HG02759 (cell line): ENCODE data around the gene TIA1.
"Not testable (repeated sequence)": the region's sequence is repeated elsewhere in the genome, so short reads cannot be mapped to it uniquely, and the experiment has no call there.

Experiments used
- ATAC-seq: cut with Tn5 transposase; IDR thresholded peaks from one replicate; pipeline ENCODE4 v1.9.1; 2021; ENCODE audit warnings: mild to moderate bottlenecking, moderate library complexity; ENCODE audit not compliant: unreplicated experiment

TIA1 gene

DNA sequence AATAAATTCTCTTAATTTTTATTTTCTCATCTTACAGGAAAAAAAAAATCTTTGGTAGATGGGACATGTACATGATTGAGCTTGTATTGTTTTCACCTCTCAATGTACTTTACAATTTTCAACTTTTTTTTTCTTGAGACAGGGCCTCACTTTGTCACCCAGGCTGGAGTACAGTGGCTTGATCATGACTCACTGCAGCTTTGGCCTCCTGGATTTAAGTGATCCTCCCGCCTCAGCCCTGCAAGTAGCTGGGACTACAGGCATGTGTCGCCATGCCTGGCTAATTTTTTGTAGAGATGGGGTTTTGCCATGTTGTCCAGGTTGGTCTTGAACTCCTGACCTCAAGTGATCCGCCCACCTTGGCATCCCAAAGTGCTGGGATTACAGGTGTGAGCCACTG is 25.1 kb downstream of the TIA1 start:
- ATAC-seq: not testable (repeated sequence)

DNA sequence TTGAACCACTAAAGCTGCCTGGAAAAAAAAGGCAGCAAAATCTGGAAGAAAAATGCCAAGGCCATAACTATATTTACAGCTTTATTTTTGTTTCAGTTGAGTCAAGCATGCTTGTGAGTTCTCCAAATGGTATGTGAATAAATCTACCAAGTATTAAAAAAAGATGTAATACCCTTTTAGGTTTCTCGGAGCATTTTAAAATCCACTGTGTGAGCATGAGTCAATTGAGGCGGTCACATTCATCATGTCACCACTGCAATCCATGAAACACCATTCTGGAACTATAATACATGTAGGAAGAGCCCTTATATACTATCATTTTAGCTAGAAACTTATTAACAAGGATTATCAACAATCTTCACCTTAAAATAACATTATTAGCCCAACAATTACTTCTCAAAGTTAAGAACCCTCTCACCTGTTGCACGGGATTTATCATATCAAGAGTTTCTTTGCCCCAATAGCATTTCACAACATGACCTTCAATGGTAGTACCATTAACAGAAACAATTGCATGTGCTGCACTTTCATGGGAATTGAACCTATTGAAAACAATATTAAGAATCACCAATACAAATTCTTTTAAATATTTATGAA is 33.4 kb downstream of the TIA1 start:
- no peak for ATAC-seq

DNA sequence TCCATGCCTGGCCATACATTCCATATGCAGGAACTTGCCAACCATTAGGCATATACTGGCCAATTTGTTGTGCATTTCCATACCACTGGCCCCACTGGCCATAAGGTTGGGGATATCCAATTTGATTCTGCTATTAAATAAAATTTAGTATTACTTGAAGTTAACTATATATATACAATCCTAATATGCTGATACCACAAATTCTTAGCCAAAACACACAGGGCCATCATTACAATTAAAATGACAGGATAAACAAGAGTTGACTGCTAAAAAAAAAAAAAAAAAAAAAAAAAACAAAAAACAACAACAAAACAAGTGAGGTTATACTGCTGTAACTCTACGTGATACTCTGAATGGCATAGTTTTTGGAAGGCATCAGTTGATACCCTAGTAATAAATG is 34.1 kb downstream of the TIA1 start:
- ATAC-seq: no peak

DNA sequence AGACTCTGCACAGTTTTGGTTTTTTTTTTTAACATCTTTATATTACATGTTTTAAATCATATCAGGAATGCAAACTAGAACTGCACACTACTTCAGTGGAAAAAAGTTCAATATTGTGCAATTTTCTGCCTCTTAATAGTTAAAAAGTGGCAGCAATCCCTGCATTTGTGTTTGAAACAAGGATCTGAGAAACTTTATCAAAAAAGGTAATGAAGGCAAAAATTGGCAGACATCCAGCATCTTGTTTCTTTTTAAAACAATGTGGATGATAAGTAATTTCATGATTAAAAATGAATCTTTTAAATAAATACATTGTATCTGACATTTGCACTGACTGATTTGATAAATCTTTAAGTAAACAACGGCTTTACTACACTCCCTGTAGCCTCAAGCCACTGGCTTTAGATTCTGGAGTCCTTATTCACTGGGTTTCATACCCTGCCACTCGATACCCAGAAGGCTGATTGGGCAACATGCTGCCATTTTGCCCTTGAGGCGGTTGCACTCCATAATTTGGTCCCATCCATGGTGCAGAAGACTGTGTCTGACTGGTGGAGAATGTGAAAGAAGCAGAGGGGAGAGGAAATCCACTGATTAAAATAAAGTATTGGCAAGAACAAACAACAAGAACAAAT is 36.0 kb downstream of the TIA1 start:
- ATAC-seq: no peak

DNA sequence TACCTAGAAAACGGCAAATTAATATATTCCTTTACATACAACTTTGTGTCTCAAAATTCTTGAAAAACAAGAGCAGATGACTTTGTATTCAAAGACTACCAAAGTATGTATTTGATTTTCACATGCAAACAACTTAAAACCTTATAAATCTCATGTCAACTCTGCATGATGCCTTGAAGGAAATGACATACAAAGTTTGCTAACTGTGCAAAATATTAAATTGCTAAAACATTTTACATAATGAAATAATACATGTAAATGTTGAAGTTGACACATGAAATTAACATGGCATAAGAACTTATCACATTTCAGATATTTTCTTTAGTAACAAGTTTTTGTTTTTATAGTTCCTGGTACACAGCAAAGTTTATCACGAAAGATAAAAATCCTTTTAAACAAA is 36.8 kb downstream of the TIA1 start:
- no peak for ATAC-seq

DNA sequence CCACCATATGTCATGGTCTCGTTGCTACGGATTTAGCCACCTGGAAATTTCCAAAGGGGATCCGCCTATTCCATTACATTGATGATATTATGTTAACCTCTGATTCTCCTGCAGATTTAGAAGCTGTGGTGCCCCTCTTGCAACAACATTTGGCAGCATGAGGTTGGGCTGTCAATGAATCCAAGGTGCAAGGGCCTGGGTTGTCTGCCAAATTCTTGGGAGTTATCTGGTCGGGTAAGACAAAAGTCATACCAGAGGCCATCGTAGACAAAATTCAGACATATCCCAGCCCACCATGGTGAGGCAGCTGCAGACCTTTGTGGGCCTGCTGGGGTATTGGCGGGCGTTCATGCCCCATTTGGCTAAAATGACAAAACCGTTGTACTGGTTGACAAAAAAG is 44.0 kb downstream of the TIA1 start:
- no peak for ATAC-seq

DNA sequence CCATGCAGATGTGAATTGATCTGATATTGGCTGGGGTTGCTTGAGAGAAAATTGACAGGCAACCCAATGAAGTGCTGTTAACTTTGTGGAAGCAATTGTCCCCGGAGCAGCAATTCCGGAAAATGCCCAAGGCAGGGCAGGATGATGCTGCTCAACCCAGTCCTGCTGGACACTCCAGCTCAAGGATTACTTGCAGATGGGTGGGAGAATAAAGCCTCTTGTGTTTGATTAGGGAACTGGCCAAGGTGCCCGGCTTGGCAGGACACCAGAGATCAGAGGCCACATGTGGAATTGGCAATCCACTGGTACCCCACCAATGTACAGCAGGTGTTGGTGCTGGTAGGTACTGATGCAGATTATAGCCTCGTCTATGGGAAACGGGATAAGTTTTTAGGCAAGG is 45.3 kb downstream of the TIA1 start:
- ATAC-seq: no peak

DNA sequence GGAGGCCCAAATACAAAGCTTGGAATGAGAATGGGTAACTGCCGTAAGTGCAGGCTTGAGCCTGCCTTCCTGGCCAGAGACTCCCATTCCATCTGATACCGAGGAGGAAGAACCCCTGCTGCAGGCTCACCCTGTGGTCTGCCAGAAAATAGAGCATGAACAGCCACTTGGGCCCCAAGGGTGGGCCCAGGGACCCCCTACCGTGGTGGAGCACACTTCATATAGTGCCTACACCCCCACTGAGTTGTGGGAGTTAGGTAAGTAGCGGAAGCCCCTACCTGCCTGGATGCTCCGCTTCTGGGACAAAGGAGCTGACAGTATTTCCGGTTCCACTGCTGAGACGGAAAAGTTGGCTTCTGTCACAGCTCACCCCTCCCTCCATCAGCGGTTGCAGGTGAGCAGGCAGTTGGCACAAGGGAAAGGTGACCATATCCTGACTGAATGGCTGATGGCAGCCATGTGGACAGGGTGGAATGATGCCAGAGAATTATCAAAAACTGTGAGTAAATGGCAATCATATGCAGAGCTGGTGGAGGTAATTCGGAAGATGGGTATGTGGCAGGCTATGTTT is 46.1 kb downstream of the TIA1 start:
- ATAC-seq: no peak

DNA sequence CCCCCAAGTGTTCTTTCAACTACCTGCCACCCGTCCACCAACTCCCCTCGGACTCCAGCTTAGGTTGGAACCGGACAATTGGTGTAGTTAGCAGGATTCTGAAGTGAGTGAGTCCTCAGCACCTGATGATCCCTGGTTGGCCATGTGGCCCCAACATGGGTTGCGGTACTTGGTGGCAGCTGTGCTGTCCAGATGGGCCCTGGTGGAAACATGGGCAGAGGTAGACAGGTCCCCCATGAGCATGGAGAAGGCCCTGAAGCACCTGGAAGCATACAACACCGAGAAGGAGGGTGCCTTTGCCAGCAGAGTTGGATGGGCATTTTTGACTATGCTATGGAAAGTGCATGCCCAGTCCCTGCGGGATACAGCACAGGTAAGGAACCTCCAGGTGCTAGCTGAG is 46.6 kb downstream of the TIA1 start:
- no peak for ATAC-seq

DNA sequence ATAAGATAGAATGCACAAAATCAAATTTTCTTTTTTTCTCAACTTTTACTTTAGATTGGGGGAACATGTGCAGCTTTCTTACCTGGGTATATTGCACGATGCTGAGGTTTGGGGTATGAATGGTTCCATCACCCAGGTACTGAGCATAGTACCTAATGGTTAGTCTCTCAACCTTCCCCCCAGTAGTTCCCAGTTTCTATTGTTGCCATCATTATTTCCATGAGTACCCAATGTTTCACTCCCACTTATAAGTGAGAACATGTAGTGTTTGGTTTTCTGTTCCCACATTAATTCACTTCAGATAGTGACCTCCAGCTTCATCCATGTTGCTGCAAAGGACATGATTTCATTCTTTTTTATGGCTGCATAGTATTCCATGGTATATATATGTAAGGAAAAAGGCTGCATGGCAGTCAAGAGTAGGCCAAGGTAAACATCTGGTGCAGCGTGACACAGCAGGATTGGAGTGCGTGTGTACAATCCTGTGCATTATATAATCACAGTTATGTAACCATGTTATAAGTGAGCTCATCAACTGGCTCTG is 47.1 kb downstream of the TIA1 start:
- no peak for ATAC-seq

DNA sequence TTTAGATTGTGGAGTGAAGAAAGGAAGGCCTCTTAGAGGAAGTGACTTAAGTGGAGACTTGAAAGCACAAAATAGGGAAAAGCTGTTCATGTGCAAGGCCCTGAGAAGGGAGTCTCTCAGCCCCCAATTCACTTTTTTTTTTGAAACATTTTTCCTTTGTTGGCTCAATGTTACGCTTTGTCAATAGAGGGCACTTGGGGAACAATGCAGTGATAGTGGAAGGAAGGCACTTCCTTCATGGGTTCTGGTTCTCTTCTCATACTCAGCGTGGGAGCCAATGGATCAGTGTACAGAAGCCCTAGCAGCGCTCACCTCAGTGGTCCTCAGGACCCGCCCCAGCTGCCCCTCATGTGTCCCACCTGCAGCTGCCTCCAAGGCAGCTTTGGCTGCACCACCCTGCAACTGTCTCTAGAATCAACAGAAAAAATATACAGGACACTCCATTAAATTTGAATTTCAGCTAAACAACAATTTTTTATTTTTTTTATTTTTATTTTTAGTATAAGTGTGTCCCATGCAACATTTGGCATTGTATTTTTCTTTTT is 49.0 kb downstream of the TIA1 start:
- no peak for ATAC-seq

DNA sequence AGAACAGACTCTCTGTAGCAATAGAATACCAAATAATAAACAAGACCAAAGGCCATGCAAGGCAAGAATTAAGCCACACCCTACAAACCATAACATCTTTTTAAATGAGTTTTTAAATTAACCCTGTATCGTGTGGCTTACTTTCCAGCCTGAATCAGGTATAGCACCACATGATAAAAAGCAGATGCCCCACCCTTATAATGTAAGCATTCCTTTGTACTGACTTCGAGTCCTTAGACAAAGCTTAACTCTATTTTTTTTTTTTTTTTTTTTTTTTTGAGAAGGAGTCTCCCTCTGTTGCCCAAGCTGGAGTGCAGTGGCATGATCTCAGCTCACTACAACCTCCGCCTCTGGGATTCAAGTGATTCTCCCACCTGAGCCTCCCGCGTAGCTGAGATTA is 55.9 kb downstream of the TIA1 start:
- no peak for ATAC-seq

DNA sequence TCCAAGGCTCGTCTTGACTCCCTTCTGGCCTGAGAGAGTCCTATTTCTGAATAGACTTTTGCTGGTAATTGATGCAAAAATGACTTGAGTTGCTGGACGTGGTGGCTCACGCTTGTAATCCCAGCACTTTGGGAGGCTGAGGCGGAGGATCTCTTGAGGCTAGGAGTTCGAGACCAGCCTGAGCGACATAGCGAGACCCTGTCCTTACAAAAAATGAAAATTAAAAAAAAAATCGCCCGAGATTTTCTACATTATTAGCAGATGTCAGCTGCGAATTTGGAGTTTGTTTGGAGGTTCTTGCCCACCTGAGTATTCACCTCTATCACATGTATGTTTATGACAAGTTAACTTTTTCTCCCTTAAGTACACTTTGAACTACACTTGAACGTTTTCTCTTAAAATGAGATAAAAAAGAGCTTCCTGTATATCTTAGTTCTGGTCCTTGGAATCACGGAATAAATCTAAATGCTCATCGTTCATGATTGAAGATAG is 57.1 kb downstream of the TIA1 start:
- ATAC-seq: no peak

DNA sequence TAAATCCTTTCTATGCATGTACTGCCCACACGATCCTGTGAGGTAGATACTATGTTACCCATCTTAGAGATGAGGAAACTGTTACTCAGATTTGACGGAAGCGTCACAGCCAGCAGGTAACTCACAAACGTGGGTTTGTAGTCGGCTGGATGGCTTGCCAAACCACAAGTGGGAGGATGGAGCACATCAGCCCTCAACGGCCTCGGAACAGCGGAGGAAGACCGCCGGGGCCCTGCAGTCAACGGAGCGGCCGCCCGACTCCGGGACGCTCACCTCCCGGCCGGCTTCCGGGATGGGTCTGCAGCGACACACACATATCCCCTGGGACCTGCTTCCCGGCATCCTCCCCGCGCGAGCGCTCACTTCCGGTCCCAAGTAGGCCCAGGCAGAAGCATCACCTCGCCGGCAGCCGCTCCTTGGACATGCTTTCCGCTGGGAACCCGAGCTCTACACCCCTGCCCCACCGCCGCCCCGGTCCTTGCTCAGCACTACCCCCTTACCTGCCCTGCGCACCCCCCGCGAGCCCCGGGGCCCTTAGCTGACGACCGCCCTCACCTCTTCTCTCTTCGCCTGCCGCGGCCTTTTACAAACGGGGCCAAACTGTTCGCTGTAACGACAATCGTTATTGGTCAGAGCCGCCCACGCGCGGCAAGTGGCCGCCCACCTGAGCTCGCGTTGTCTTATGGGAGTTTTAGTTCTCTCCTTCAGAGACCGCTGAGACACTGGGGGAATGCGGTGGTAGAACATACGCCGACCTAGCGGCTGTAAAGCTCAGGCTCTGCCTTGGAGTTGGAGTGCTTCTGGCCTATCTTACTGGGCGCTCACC is 57.8 kb downstream of the TIA1 start, which contains the start of gene C2orf42:
Gene C2orf42 (minus strand): TSS at position 602 of the 826 bp plus-strand sequence. CDS start 9,034 bp downstream, outside the sequence.
- peak; percentile 83 for ATAC-seq

DNA sequence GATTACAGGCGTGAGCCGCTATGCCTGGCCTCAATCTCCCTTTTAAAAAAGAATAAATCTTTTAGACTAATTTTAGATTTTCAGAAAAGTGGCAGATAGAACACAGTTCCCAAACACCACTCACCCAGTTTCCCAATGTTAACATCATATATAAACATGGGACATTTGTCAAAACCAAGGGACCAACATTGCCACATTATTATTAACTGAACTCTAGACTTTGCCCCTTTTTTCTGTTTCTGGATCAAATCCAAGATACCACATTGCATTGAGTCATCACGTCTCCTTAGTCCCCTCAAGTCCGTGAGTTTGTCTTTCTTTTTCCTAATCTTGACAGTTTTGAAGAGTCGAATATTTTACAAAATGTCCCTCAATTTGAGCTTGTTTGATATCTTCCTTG is 60.0 kb downstream of the TIA1 start:
- no peak for ATAC-seq

DNA sequence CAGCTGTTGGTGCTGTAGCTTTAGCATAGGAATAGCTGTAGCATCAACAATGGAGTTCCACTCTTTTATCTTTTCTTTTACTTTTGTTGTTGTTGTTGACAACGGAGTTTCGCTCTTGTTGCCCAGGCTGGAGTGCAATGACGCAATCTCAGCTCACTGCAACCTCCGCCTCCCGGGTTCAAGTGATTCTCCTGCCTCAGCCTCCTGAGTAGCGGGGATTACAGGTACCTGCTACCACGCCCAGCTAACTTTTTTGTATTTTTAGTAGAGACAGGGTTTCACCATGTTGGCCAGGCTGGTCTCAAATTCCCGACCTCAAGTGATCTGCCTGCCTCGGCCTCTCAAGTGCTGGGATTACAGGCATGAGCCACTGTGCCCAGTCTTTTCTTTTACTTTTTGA is 61.3 kb downstream of the TIA1 start:
- not testable (repeated sequence) for ATAC-seq

DNA sequence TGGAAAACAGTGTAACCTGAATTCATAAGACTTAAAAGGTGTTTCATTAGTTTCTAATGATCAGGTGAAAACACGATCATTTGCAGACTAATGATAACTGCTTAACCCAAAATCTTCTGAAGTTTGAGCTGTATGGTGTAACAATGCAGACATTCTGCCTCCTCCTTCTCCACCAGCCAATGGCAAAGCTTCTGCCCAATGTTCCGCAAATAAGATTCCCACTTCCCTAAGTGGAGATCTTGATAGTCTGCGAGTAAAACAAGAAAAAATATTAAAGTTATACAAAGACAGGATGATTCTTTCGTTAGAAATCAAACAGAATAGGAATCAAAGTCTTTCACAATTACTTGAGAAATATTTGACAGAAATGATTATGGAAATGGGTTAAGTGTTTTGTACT is 65.7 kb downstream of the TIA1 start:
- ATAC-seq: no peak

DNA sequence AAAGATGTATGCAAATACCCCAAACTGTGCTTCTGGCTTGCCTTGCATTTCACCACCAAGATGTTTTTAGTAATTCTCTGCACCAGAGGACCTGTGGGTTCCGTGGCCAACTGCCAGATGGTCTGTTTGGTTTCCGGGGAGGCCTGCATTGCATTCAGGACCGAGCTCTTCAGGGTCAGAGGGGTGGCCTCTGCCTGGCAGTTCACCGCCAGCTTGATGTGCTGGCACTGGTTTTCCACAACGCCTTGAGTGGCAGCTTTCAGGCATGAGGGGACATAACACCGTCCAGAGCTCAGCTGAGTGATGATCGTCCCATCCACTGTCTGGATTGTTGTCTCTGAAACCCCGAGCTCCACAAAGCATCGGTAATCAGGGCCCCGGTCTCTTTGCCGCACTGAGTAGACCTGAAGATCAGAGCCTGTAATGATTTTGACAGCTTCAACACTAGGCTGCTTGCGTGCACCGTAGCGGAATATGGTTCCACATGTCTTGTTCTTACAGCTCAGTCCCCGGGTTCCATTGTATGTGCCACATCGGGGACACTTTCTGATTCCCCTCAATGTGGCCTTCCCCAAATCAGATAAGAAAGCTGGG is 67.0 kb downstream of the TIA1 start:
- ATAC-seq: peak; percentile 88

DNA sequence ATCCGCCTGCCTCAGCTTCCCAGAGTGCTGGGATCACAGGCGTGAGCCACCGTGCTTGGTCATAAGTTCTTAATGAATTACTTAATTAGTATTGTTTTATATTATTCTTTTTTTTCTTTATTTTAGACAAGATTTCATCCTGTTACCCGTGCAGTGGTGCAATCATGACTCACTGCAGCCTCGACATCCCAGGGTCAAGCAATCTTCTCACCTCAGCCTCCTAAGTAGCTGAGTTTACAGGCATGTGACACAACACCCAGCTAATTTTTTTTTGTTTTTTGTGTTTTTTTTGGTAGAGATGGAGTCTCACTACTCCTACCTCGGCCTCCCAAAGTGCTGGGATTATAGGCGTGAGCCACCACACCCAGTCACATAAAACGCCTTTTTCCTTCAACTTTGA is 74.9 kb downstream of the TIA1 start:
- ATAC-seq: no peak

DNA sequence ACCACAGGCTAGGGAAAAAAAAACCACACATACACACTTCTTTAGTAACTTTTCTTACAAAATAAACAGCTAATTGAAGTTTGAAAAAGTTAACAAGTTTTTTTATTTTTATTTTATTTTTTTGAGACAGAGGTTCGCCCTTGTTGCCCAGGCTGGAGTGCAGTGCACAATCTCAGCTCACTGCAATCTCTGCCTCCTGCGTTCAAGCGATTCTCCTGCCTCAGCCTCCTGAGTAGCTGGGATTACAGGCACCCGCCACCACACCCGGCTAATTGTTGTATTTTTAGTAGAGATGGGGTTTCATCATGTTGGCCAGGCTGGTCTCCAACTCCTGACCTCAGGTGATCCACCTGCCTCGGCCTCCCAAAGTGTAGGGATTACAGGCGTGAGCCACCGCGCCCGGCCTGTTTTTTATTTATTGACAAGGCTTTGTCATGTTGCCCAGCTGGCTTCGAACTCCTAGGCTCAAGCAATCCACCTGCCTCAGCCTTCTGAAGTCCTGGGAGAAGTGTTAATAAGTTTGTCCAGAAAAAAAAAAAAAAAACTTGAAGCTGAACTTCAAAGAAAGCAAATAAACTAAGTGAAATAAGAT is 78.7 kb downstream of the TIA1 start:
- not testable (repeated sequence) for ATAC-seq
